HepG2 (cell line): Measurements from ENCODE around the gene SUDS3. TPM values are rescaled to one million over a fixed set of nuclear protein-coding genes. Genes with fewer than 3 reads are reported as not detected.

Source experiments
- ATAC-seq: fragments of 200-7000 bp; cut with Tn5 transposase; 3 replicates; pipeline ENCODE4 v1.9.1; 2020; ENCODE audit warnings: mild to moderate bottlenecking, moderate library complexity
- Bru-seq: library from RNA; stranded (reverse); fragments of 400-500 nt; gene quantifications from one replicate; lab custom pipeline; 2021; lab: Mats Ljungman, UMichigan
- BruChase-seq, 2 experiments: library from RNA; stranded (reverse); fragments of 400-500 nt; gene quantifications; one replicate each; lab custom pipeline; 2021; lab: Mats Ljungman, UMichigan
- BruUV-seq: library from RNA; stranded (reverse); fragments of 400-500 nt; replicated peaks from 2 replicates; lab custom pipeline; 2021; lab: Mats Ljungman, UMichigan
- CTCF ChIA-PET: fragments of 300-600 bp; formaldehyde crosslinking; extraction: SDS; loops from one replicate; lab custom pipeline; 2021; ENCODE audit warnings: low total read pairs, inconsistent platforms, low intra/inter-chr PET ratio; lab: Yijun Ruan, JAX
- POLR2A ChIA-PET: fragments of 350-600 bp; sonication (Branson Sonifier 250); formaldehyde crosslinking; loops from one replicate; lab custom pipeline; 2020; ENCODE audit warnings: antibody characterized with exemption, inconsistent platforms; lab: Yijun Ruan, JAX
- DNase-seq: peaks from one replicate; pipeline ENCODE4 v3.0.0-alpha.2; 2015; ENCODE audit warnings: low spot score
- FAIRE-seq: peaks from 3 replicates; lab custom pipeline; 2011; peaks lifted over from hg19 to GRCh38; lab: Jason Lieb, UNC
- H2AFZ ChIP-seq: one replicate; pipeline ENCODE4 v1.6.1; 2011; ENCODE audit warnings: low read length, inconsistent platforms
- H3K27ac ChIP-seq: fragments of 300-600 bp; 3 replicates; pipeline ENCODE4 v1.8.0; 2011; ENCODE audit warnings: mixed run types, mild to moderate bottlenecking, mixed read lengths, low read length, inconsistent platforms; ENCODE audit not compliant: insufficient read depth; ENCODE audit errors: extremely low read length
- H3K27me3 ChIP-seq, 2 experiments: fragments of 200-600 bp in 1 of 2; 2 replicates in 1 of 2; 3 replicates in 1 of 2; pipeline versions ENCODE4 v1.6.0 to v1.8.0; 2011; ENCODE audit warnings: low read length in 2 of 2, mild to moderate bottlenecking in 2 of 2, moderate library complexity in 2 of 2, inconsistent platforms in 1 of 2; ENCODE audit not compliant: insufficient read depth in 2 of 2, control insufficient read depth in 1 of 2
- H3K36me3 ChIP-seq, 2 experiments: fragments of 200-600 bp in 1 of 2; replicated peaks in 1 of 2; 2 replicates in 1 of 2; 3 replicates in 1 of 2; pipeline versions ENCODE4 v1.5.1 to v1.8.0; 2011; ENCODE audit warnings: low read length in 2 of 2, inconsistent platforms in 1 of 2; ENCODE audit not compliant: insufficient read depth in 2 of 2, control insufficient read depth in 1 of 2
- H3K4me1 ChIP-seq: 2 replicates; pipeline ENCODE4 v1.5.1; 2012; ENCODE audit warnings: low read length, inconsistent platforms; ENCODE audit not compliant: insufficient read depth
- H3K4me2 ChIP-seq: 2 replicates; pipeline ENCODE4 v1.6.0; 2011; ENCODE audit warnings: low read depth, low read length, inconsistent platforms
- H3K4me3 ChIP-seq, 3 experiments: fragments of 200-600 bp in 1 of 3; sonication (generic), shearing (Covaris generic) in 1 of 3; replicated peaks in 1 of 3; 2 replicates each; pipeline ENCODE4 v1.5.1; 2011 to 2016; ENCODE audit warnings: low read length in 3 of 3, inconsistent platforms in 2 of 3, low read depth in 2 of 3, mild to moderate bottlenecking in 2 of 3, control low read depth in 1 of 3, mixed read lengths in 1 of 3; ENCODE audit not compliant: insufficient read depth in 1 of 3
- H3K79me2 ChIP-seq: one replicate; pipeline ENCODE4 v1.6.1; 2011; ENCODE audit warnings: low read length, inconsistent platforms; ENCODE audit not compliant: insufficient read depth
- H3K9ac ChIP-seq: 2 replicates; pipeline ENCODE4 v1.6.0; 2011; ENCODE audit warnings: mild to moderate bottlenecking, low read depth, low read length, inconsistent platforms; ENCODE audit not compliant: insufficient read depth
- H3K9me3 ChIP-seq: 2 replicates; pipeline ENCODE4 v1.5.1; 2012; ENCODE audit warnings: mild to moderate bottlenecking, low read length
- H4K20me1 ChIP-seq: 2 replicates; pipeline ENCODE4 v1.6.0; 2011; ENCODE audit warnings: inconsistent platforms, mild to moderate bottlenecking, low read length, moderate library complexity; ENCODE audit not compliant: insufficient read depth
- CBFB ChIP-seq: sonication (generic); formaldehyde crosslinking; IDR thresholded peaks from 2 replicates; pipeline ENCODE4 v1.4.0; 2020; ENCODE audit warnings: missing genetic modification reagents
- JDP2 ChIP-seq: sonication (generic); formaldehyde crosslinking; IDR thresholded peaks from 2 replicates; pipeline ENCODE4 v1.8.1; 2022; ENCODE audit warnings: missing genetic modification reagents, borderline replicate concordance
- MEIS2 ChIP-seq: sonication (generic); formaldehyde crosslinking; IDR thresholded peaks from 2 replicates; pipeline ENCODE4 v1.9.0; 2021; ENCODE audit warnings: mild to moderate bottlenecking, missing genetic modification reagents
- RFXAP ChIP-seq: sonication (generic); formaldehyde crosslinking; IDR thresholded peaks from 2 replicates; pipeline ENCODE4 v1.4.0; 2020; ENCODE audit warnings: missing genetic modification reagents, borderline replicate concordance
- SRSF9 ChIP-seq: fragments of 200-400 bp; formaldehyde crosslinking; IDR thresholded peaks from 2 replicates; pipeline ENCODE4 v1.6.1; 2018; ENCODE audit warnings: borderline replicate concordance, mild to moderate bottlenecking, low read depth, low read length; ENCODE audit not compliant: insufficient read depth, poor library complexity, severe bottlenecking
- TERF1 ChIP-seq: sonication (generic); formaldehyde crosslinking; IDR thresholded peaks from 2 replicates; pipeline ENCODE4 v1.8.0; 2022; ENCODE audit warnings: mild to moderate bottlenecking, missing genetic modification reagents, moderate library complexity
- ZNF232 ChIP-seq: sonication (generic); formaldehyde crosslinking; IDR thresholded peaks from 2 replicates; pipeline ENCODE4 v1.4.0; 2020; ENCODE audit warnings: missing genetic modification reagents, borderline replicate concordance
- ZNF24 ChIP-seq: fragments of 450-650 bp; IDR thresholded peaks from 2 replicates; pipeline ENCODE4 v1.6.1; 2017; ENCODE audit warnings: antibody characterized with exemption, mild to moderate bottlenecking
- ZNF335 ChIP-seq: sonication (generic); formaldehyde crosslinking; IDR thresholded peaks from 2 replicates; pipeline ENCODE4 v1.4.0; 2020; ENCODE audit warnings: missing genetic modification reagents
- ZNF691 ChIP-seq: sonication (generic); formaldehyde crosslinking; IDR thresholded peaks from 2 replicates; pipeline ENCODE4 v1.4.0; 2020; ENCODE audit warnings: missing genetic modification reagents, low read depth, mild to moderate bottlenecking, borderline replicate concordance
- ZSCAN25 ChIP-seq: sonication (generic); formaldehyde crosslinking; IDR thresholded peaks from 2 replicates; pipeline ENCODE4 v1.8.0; 2022; ENCODE audit warnings: mild to moderate bottlenecking, missing genetic modification reagents
- WGBS: methylation state at CpG from one replicate; pipeline ENCODE4 v1.1.6; 2017; ENCODE audit warnings: low lambda C conversion rate; 5-methylcytosine and 5-hydroxymethylcytosine counted together
- in situ Hi-C: cut with HindIII; loops from 2 replicates; pipeline ENCODE4 v1.10.0; 2017; ENCODE audit warnings: low pct_unique_long_range_greater_than_20kb; ENCODE audit not compliant: extremely low pct_ligation_motif_present
- intact Hi-C: fragments of 100-400 bp; cut with micrococcal nuclease; formaldehyde crosslinking; loops from one replicate; pipeline ENCODE4 v1.10.0; 2022; ENCODE audit not compliant: unreplicated experiment
- long read RNA-seq, 2 experiments: library from RNA in 1 of 2; library from polyadenylated mRNA in 1 of 2; stranded (forward) in 1 of 2; unstranded in 1 of 2; transcript quantifications; one replicate each; pipeline ENCODE4 v2.0.0, GENCODE V29; 2019 to 2022
- polyA minus RNA-seq, 3 experiments: library from RNA; depleted of rRNA, polyadenylated mRNA; stranded (reverse); fragments of >200 nt; gene quantifications; 2 replicates each; pipeline ENCODE4 v1.2.3, GENCODE V29; 2011; ENCODE audit warnings: low replicate concordance in 1 of 3
- polyA plus RNA-seq, 8 experiments: library from polyadenylated mRNA; depleted of rRNA in 3 of 8; stranded (reverse) in 7 of 8; unstranded in 1 of 8; fragments of >200 nt; fragmentation: Illumina TruSeq in 4 of 8; extraction: Trizol in 4 of 8; gene quantifications; 2 replicates each; pipeline versions ENCODE4 v1.2.1 to v1.2.3, GENCODE V29; 2011 to 2016; ENCODE audit warnings: low read depth in 4 of 8, missing spikeins in 1 of 8, mixed read lengths in 1 of 8; ENCODE audit not compliant: insufficient read depth in 1 of 8
- total RNA-seq, 5 experiments: library from RNA; depleted of rRNA; stranded (reverse); fragments of >200 nt; fragmentation: Illumina TruSeq; extraction: Trizol; gene quantifications; 2 replicates each; pipeline ENCODE4 v1.2.3, GENCODE V29; 2016; ENCODE audit warnings: low read depth in 1 of 5
- TF ChIP-seq, protein P1 (sequence below): sonication (generic); formaldehyde crosslinking; conservative IDR thresholded peaks from 2 replicates; pipeline ENCODE4 v1.8.1; 2023; ENCODE audit warnings: missing genetic modification reagents

The SUDS3 gene
- total RNA-seq (2016; rRNA removed; fragmentation: Illumina TruSeq; extraction: Trizol): 33.1 and 37.8 TPM in 2 replicates
- total RNA-seq (2016; cell fraction: cytosol; rRNA removed; fragmentation: Illumina TruSeq; extraction: Trizol; ENCODE audit: low read depth): 4.5 and 5.5 TPM in 2 replicates
- total RNA-seq (2016; cell fraction: insoluble cytoplasmic fraction; rRNA removed; fragmentation: Illumina TruSeq; extraction: Trizol): 32.2 and 39.3 TPM in 2 replicates
- 14.7 and 16.1 TPM in 2 replicates for total RNA-seq (2016; cell fraction: membrane; rRNA removed; fragmentation: Illumina TruSeq; extraction: Trizol)
- 27.5 and 30.8 TPM in 2 replicates for total RNA-seq (2016; cell fraction: nucleus; rRNA removed; fragmentation: Illumina TruSeq; extraction: Trizol)
- 17.7 and 20.2 TPM in 2 replicates for polyA plus RNA-seq (2011; rRNA removed)
- polyA plus RNA-seq (2011; cell fraction: cytosol; rRNA removed): 8.1 and 11.4 TPM in 2 replicates
- polyA plus RNA-seq (2011; cell fraction: nucleus; rRNA removed): 25.3 and 28.4 TPM in 2 replicates
- polyA plus RNA-seq (2012): 12.1 and 13.1 TPM in 2 replicates
- 3.0 and 3.4 TPM in 2 replicates for polyA plus RNA-seq (2016; cell fraction: cytosol; fragmentation: Illumina TruSeq; extraction: Trizol; ENCODE audit: low read depth)
- 29.2 and 31.0 TPM in 2 replicates for polyA plus RNA-seq (2016; cell fraction: insoluble cytoplasmic fraction; fragmentation: Illumina TruSeq; extraction: Trizol; ENCODE audit: low read depth)
- 7.8 and 8.6 TPM in 2 replicates for polyA plus RNA-seq (2016; cell fraction: membrane; fragmentation: Illumina TruSeq; extraction: Trizol; ENCODE audit: low read depth)
- 37.3 and 40.5 TPM in 2 replicates for polyA plus RNA-seq (2016; cell fraction: nucleus; fragmentation: Illumina TruSeq; extraction: Trizol; ENCODE audit: insufficient read depth, low read depth)
- polyA minus RNA-seq (2011; rRNA and poly(A)+ RNA removed; ENCODE audit: low replicate concordance): 19.1 and 23.0 TPM in 2 replicates
- 10.3 and 12.4 TPM in 2 replicates for polyA minus RNA-seq (2011; cell fraction: cytosol; rRNA and poly(A)+ RNA removed)
- 28.8 and 31.8 TPM in 2 replicates for polyA minus RNA-seq (2011; cell fraction: nucleus; rRNA and poly(A)+ RNA removed)
- percentile 75 among the genes with signal in this experiment for Bru-seq, nascent RNA
- BruChase-seq, experiment 1, labeled RNA remaining after a 6-hour chase: percentile 83 among the genes with signal in this experiment
- BruChase-seq, experiment 2, labeled RNA remaining after a 2-hour chase: percentile 89 among the genes with signal in this experiment
- long read RNA-seq, experiment 1, full-length matches to known transcripts: 8 of 26 reads
- long read RNA-seq, experiment 1, partial matches to known transcripts: 11 of 26 reads
- long read RNA-seq, experiment 1, other reads (novel, unspliced or antisense): 7 of 26 reads
- long read RNA-seq, experiment 2, full-length matches to known transcripts: 2 of 35 reads
- long read RNA-seq, experiment 2, partial matches to known transcripts: 4 of 35 reads
- long read RNA-seq, experiment 2, other reads (novel, unspliced or antisense): 29 of 35 reads

- FAIRE-seq (peak; percentile 18), DNase-seq (peak; percentile 78), ATAC-seq (peak; percentile 18)
- Histone ChIP-seq H3K27me3 (no peaks in the 10 kb centered on the region; a peak in 1 of 5 replicates), H3K9me3 (no peaks in the 10 kb centered on the region), H3K79me2 (peaks cover 33% of the 10 kb centered on the region), H3K4me2 (peak within 1 kb of the TSS; percentile 96), H3K4me1 (peaks cover 22% of the 10 kb centered on the region), H3K4me3 (peak within 1 kb of the TSS; percentile 74 to 92 (median 86)), H3K9ac (peak within 1 kb of the TSS; percentile 88), H4K20me1 (peaks cover 8% of the 10 kb centered on the region; the same call in 1 of the 2 replicates), H2AFZ (peak within 1 kb of the TSS; percentile 70), H3K27ac (peak within 1 kb of the TSS; percentile 88), H3K36me3 (peaks cover 6 to 14% of the 10 kb centered on the region in 2 experiments; a peak in 4 of 5 replicates)
- WGBS: under 1% methylated on average over 24 of the region's 102 CpGs
- intact Hi-C loops (loop anchor here (1.0 kb wide), 1 partner anchor 194 kb away; no protein-coding TSS in a partner anchor), in situ Hi-C loops (no loop called here)
- POLR2A ChIA-PET: interaction anchor here (0.5 to 2.2 kb wide), 11 partner anchors 14 to 315 kb away, joined by 3 to 20 read pairs (median 4); partner anchors contain the start of genes PEBP1 and WSB2
- CTCF ChIA-PET: interaction anchor here (0.7 to 1.7 kb wide), 3 partner anchors 194 to 256 kb away, joined by 3 to 17 read pairs (median 6); no protein-coding TSS in a partner anchor
- no TSS peak for BruUV-seq
- TF ChIP-seq ZNF691 (CRISPR knock-in tag): 0 out of 2 replicates have a peak, but pooled peaks have one; percentile 68
- TF ChIP-seq RFXAP (CRISPR knock-in tag): peak; percentile 40; the same call in 1 of the 2 replicates
- TF ChIP-seq MEIS2 (CRISPR knock-in tag): peak; percentile 9; the same call in 1 of the 2 replicates
- TF ChIP-seq ZSCAN25 (CRISPR knock-in tag): peak; percentile 72; the same call in 1 of the 2 replicates
- peak; percentile 99 for TF ChIP-seq ZNF335 (CRISPR knock-in tag)
- TF ChIP-seq JDP2 (CRISPR knock-in tag): no peak
- TF ChIP-seq ZNF232 (CRISPR knock-in tag): no peak
- TF ChIP-seq ZNF24: no peak
- TF ChIP-seq SRSF9: no peak
- TF ChIP-seq, protein P1, sequence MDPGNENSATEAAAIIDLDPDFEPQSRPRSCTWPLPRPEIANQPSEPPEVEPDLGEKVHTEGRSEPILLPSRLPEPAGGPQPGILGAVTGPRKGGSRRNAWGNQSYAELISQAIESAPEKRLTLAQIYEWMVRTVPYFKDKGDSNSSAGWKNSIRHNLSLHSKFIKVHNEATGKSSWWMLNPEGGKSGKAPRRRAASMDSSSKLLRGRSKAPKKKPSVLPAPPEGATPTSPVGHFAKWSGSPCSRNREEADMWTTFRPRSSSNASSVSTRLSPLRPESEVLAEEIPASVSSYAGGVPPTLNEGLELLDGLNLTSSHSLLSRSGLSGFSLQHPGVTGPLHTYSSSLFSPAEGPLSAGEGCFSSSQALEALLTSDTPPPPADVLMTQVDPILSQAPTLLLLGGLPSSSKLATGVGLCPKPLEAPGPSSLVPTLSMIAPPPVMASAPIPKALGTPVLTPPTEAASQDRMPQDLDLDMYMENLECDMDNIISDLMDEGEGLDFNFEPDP (CRISPR knock-in tag): no peak
- no peak for TF ChIP-seq TERF1 (CRISPR knock-in tag)
- TF ChIP-seq CBFB (CRISPR knock-in tag): peak; percentile 62; the same call in 1 of the 2 replicates
Observed at GRCh38 chr12:118376089-118377020, at the start of gene SUDS3. Gene SUDS3 (plus strand): TSS chr12:118376555. CDS start chr12:118376692, 137 bp downstream.
